ENCODE measurements around the gene INPP5A. TPM values are rescaled to one million over a fixed set of nuclear protein-coding genes. Genes with fewer than 3 reads are reported as not detected.

INPP5A gene
- total RNA-seq, 1 donor, result 36.8 TPM

DNA sequence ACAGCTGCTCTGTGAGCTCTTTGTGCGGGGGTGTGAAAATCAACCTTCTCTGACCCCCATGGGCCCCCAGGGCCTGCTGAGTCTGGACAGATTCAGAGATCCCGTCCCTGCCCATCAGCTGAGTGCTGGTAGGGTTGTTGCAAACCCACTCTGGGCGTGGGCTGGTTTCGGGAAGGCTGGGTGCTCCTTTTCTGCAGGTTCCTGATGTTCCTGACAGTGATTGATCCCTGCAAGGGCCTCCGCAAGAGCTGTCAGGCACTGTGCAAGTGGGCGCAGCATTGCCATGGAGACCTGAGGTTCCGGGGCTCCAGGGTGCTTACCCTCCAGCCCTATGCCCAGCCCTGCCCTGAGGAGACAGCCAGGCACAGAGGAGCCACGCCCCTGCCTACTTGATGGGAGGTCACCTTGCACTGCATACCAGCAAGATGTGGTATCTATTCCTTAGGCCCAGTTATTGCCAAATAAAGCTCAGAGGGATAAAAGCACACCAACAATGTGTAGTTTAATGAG lies 44.3 kb upstream of the INPP5A start:
- DNase-seq (ENCODE audit: low read depth), result no peak

DNA sequence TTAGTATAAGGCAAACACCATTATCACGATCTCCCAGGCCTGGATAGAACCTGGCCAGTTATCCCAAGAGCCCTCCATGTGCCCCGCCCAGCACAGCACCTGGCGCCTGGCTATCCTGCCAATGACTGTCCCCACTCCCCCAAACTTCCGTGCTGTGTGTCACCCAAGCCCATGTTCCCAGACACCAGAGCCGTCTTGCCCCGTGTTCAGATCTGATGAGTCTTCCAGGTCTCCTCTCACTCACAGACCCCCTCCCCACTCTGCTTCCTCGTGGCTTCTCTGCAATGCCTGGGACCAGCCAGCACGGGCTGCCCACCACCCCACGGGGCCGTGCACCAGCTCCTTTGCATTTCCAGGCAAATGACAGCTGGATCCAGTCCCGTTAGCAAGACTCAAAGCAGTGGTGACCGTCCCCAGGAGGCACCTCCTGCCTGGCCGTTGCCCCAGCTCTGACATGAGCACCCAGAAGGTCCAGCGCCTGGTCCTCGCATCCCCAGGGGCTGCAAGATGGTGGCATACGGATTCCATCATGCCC lies 43.8 kb upstream of the INPP5A start:
- DNase-seq (ENCODE audit: low read depth), result no peak
- TF ChIP-seq, protein P1, sequence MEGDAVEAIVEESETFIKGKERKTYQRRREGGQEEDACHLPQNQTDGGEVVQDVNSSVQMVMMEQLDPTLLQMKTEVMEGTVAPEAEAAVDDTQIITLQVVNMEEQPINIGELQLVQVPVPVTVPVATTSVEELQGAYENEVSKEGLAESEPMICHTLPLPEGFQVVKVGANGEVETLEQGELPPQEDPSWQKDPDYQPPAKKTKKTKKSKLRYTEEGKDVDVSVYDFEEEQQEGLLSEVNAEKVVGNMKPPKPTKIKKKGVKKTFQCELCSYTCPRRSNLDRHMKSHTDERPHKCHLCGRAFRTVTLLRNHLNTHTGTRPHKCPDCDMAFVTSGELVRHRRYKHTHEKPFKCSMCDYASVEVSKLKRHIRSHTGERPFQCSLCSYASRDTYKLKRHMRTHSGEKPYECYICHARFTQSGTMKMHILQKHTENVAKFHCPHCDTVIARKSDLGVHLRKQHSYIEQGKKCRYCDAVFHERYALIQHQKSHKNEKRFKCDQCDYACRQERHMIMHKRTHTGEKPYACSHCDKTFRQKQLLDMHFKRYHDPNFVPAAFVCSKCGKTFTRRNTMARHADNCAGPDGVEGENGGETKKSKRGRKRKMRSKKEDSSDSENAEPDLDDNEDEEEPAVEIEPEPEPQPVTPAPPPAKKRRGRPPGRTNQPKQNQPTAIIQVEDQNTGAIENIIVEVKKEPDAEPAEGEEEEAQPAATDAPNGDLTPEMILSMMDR (IDR thresholded peaks at IDR 0.05; ENCODE audit: insufficient read depth, low read length), result no peak

More for the DNA sequence above, 44.3 kb upstream of the INPP5A start:
- no peak overlapping the region for H3K4me3 ChIP-seq (ENCODE audit: low read depth, low read length)
- TF ChIP-seq, protein P1 (IDR thresholded peaks at IDR 0.05; ENCODE audit: insufficient read depth, low read length), result no peak

DNA sequence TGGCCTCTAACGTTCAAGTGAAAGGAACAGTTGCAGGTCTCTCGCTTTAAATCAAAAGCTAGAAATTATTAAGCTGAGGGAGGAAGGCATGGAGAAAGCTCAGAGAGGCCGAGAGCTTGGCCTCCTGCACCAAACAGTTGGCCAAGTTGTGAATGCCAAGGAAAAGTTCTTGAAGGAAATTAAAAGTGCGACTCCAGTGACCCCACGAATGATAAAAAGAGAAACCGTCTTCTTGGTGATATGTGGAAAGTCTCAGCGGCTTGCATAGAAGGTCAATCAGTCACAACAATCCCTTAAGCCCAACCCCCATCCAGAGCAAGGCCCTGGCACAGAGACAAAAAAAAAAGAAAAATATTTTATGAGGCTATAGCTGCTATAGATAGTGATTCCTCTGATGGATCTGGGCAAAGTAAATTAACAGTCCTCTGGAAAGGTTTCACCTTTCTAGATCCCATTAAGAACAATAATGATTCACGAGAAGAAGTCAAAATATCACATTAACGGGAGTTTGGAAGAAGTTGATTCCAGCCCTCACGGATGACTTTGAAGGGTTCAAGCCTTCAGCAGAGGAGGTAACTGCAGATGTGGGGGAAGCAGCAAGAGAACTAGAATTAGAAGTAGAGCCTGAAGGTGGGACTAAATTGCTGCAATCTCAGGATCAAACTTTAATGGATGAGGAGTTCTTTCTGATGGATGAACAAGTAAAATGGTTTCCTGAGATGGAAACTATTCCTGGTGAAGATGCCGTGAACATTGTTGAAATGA lies 42.5 kb upstream of the INPP5A start:
- no peak overlapping the region for H3K4me3 ChIP-seq (ENCODE audit: low read depth, low read length)
- DNase-seq (ENCODE audit: low read depth), result no peak
- TF ChIP-seq, protein P1 (IDR thresholded peaks at IDR 0.05; ENCODE audit: insufficient read depth, low read length), result no peak

More for the DNA sequence above, 43.8 kb upstream of the INPP5A start:
- H3K4me3 ChIP-seq (ENCODE audit: low read depth, low read length), result no peak overlapping the region

DNA sequence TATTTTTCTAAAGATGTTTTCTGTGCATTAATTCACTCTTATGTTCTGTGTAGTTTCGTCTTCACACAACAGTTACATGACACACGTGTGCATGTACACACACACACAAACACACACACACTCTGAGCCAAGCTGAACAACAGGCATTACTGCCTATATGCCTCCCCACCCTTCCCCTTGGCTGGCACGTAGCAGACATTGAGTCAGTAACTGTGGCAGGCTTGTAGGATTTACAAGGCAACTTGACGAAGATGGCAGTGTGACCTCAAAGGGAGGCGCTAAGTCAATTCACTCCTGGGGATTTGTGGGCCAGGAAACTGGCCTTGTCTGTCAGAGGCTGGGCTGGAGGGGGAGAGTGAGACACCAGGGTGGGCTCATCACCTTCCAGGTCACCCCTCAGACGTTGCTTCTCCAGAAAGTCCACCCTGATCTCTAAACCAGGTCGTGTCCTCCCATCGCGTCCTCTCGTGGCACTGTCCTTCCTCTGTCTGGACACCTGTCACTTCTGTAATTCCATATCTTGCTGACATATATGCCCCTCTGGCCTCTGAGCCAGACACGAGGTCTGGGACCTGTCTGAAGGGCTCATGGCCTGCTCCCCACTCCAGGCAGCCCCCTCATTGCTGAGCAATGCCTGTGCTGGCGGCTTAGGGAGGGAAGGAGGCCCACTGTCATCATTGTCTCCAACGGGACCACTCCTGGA lies 41.1 kb upstream of the INPP5A start:
- TF ChIP-seq, protein P1 (IDR thresholded peaks at IDR 0.05; ENCODE audit: insufficient read depth, low read length), result no peak
- H3K4me3 ChIP-seq (ENCODE audit: low read depth, low read length), result no peak overlapping the region
- DNase-seq (ENCODE audit: low read depth), result no peak

DNA sequence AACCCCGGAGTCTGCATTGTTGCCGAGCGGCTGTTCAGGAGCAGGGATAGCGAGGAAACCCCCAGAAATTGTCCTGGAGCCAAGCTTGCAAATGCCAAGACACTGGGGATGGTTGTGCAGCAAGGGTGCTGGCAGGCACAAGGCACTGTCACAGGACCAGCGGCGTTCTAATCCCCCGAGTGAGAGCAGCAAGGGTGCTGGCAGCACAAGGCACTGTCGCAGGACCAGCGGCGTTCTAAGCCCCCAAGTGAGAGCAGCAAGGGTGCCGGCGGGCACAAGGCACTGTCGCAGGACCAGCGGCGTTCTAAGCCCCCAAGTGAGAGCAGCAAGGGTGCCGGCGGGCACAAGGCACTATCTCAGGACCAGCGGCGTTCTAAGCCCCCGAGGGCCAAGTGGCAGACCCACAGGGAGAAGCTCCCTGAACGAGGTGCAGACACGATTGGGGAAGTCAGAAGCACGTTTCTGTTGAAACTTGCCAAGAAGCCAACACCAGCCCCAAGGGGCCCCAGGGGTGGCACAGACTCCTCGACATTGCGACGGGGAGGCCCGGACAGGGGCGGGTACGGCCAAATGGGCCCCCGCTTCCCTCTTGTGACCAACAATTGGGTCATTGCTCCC lies 40.4 kb upstream of the INPP5A start:
- no peak overlapping the region for H3K4me3 ChIP-seq (ENCODE audit: low read depth, low read length)
- TF ChIP-seq, protein P1 (IDR thresholded peaks at IDR 0.05; ENCODE audit: insufficient read depth, low read length), result no peak
- DNase-seq (ENCODE audit: low read depth), result no peak

DNA sequence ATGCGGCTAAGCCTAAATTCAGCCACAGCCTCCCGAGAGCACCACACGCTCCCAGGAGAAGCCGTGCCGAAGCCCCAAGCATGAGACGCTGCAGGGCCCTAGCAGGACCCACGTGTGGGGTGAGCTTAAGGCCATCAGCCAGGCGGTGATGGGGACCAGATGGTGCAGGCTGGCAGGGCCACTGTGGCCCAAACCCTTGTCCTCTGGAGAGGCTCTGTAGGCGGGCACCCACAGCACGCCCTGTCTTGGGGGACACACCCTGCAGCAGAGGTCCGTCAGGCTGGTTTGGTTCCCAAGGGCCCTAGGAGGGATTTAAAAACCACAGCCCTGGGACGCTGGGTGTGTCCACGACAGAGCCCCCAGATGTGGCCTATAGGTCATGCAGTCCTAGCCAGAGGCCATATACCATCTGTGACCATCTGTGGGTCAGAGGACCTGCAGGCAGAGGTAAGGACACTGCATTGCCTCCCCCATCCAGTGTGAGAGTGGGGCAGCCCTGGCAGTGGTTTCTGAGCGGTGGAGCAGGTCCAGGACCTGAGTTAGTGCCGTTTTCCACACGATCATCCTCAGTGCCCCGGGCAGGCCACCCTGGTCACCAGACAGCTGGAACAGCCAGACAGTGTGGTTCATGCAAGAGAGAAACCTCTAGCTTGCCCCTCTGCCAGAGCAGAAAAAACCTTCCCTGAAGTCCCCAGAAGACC lies 39.6 kb upstream of the INPP5A start:
- no peak overlapping the region for H3K4me3 ChIP-seq (ENCODE audit: low read depth, low read length)
- no peak for DNase-seq (ENCODE audit: low read depth)
- TF ChIP-seq, protein P1 (IDR thresholded peaks at IDR 0.05; ENCODE audit: insufficient read depth, low read length), result no peak

All from fibroblast of the aortic adventitia (primary cell).